ENCODE measurements around the gene HDAC6. TPM values are rescaled to one million over a fixed set of nuclear protein-coding genes. Genes with fewer than 3 reads are reported as not detected.

The HDAC6 gene
- total RNA-seq, 4 donors from 2014 or later: 67.3 to 129 (median 93.2) TPM

DNA sequence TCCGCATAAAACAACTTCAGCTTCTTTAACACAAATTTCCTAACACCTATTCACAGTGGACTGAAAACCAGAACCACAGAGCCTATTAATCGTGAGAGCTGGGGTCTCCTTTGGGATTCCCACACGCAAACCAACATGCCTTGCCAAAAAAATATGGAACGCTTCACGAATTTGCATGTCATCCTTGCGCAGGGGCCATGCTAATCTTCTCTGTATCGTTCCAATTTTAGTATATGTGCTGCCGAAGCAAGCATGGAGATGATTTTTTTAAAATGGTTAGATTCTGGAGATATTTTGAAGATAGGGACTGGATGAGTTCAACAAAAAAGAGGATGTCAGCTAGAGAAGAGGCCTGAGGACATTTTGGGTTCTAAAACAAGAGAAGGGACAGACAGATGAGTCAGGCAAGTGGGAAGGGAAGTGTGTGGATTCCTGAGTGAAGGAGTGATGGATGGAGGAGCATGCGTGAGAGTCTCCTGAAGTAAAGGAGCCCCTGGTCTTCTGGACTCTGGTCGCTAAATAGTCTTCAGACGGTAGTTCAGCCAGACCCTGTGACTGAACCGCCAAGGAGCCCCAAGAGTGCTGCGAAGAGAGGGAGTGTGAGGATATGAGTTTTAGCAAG is 24.9 kb upstream of the HDAC6 start:
- TF ChIP-seq, protein P1, sequence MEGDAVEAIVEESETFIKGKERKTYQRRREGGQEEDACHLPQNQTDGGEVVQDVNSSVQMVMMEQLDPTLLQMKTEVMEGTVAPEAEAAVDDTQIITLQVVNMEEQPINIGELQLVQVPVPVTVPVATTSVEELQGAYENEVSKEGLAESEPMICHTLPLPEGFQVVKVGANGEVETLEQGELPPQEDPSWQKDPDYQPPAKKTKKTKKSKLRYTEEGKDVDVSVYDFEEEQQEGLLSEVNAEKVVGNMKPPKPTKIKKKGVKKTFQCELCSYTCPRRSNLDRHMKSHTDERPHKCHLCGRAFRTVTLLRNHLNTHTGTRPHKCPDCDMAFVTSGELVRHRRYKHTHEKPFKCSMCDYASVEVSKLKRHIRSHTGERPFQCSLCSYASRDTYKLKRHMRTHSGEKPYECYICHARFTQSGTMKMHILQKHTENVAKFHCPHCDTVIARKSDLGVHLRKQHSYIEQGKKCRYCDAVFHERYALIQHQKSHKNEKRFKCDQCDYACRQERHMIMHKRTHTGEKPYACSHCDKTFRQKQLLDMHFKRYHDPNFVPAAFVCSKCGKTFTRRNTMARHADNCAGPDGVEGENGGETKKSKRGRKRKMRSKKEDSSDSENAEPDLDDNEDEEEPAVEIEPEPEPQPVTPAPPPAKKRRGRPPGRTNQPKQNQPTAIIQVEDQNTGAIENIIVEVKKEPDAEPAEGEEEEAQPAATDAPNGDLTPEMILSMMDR (IDR thresholded peaks at IDR 0.05): no peak
- TF ChIP-seq EP300 (IDR thresholded peaks at IDR 0.05): no peak
- no peak for TF ChIP-seq POLR2AphosphoS5 (IDR thresholded peaks at IDR 0.05)
- TF ChIP-seq POLR2A (IDR thresholded peaks at IDR 0.05): no peak
- Histone ChIP-seq H3K4me3 (no peak overlapping the region), H3K27ac (no peak overlapping the region), H3K36me3 (no peaks in the 10 kb centered on the region), H3K9me3 (no peaks in the 10 kb centered on the region), H3K4me1 (no peaks in the 10 kb centered on the region), H3K27me3 (no peaks in the 10 kb centered on the region)
- DNase-seq (ENCODE audit: low spot score in 2 of 2): no peak
- 76% methylated on average over 13 of the region's 13 CpGs for WGBS

DNA sequence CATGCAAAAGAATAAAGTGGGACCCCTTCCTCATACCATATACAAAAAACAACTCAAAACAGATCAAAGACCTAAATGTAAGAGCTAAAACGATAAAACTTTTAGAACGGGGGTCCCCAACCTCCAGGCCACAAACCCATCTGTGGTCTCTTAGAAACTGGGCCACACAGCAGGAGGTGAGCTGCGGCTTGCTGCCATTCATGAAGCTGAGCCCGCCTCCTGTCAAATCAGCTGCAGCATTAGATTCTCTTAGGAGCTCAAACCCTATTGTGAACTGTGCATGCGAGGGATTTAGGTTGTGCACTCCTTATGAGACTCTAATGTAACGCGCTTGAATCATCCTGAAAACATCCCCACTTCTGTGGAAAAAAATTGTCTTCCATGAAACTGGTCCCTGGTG is 22.5 kb upstream of the HDAC6 start:
- Histone ChIP-seq H3K27ac (no peak overlapping the region), H3K4me3 (no peak overlapping the region), H3K27me3 (no peaks in the 10 kb centered on the region), H3K36me3 (no peaks in the 10 kb centered on the region), H3K9me3 (no peaks in the 10 kb centered on the region), H3K4me1 (no peaks in the 10 kb centered on the region)
- TF ChIP-seq POLR2AphosphoS5 (IDR thresholded peaks at IDR 0.05): no peak
- TF ChIP-seq, protein P1 (IDR thresholded peaks at IDR 0.05): no peak
- no peak for TF ChIP-seq EP300 (IDR thresholded peaks at IDR 0.05)
- no peak for TF ChIP-seq POLR2A (IDR thresholded peaks at IDR 0.05)
- 84% methylated on average over 7 of the region's 7 CpGs for WGBS
- DNase-seq (ENCODE audit: low spot score in 2 of 2): no peak

GRCh38 chrX:48781705-48782104 is 20.2 kb upstream of the HDAC6 start:
- Histone ChIP-seq H3K9me3 (no peaks in the 10 kb centered on the region), H3K27me3 (no peaks in the 10 kb centered on the region), H3K4me3 (no peak overlapping the region), H3K27ac (no peak overlapping the region), H3K36me3 (no peaks in the 10 kb centered on the region), H3K4me1 (no peaks in the 10 kb centered on the region)
- TF ChIP-seq POLR2A (IDR thresholded peaks at IDR 0.05) (no peak), POLR2AphosphoS5 (IDR thresholded peaks at IDR 0.05) (no peak), EP300 (IDR thresholded peaks at IDR 0.05) (no peak)
- TF ChIP-seq, protein P1 (IDR thresholded peaks at IDR 0.05): no peak
- WGBS: 88% methylated on average over 6 of the region's 6 CpGs
- DNase-seq (ENCODE audit: low spot score in 2 of 2): no peak

- H3K36me3 ChIP-seq: no peaks in the 10 kb centered on the region
- H3K27me3 ChIP-seq: no peaks in the 10 kb centered on the region
- no peaks in the 10 kb centered on the region for H3K9me3 ChIP-seq
- H3K4me1 ChIP-seq: no peaks in the 10 kb centered on the region
- TF ChIP-seq POLR2AphosphoS5 (IDR thresholded peaks at IDR 0.05) (no peak), EP300 (IDR thresholded peaks at IDR 0.05) (no peak), POLR2A (IDR thresholded peaks at IDR 0.05) (no peak)
- TF ChIP-seq, protein P1 (IDR thresholded peaks at IDR 0.05): no peak
- WGBS: 63% methylated on average over 2 of the region's 2 CpGs
- no peak overlapping the region for H3K27ac ChIP-seq
- no peak overlapping the region for H3K4me3 ChIP-seq
- no peak for DNase-seq (ENCODE audit: low spot score in 2 of 2)
Measured at GRCh38 chrX:48782216-48782615, 19.7 kb upstream of the HDAC6 start.

DNA sequence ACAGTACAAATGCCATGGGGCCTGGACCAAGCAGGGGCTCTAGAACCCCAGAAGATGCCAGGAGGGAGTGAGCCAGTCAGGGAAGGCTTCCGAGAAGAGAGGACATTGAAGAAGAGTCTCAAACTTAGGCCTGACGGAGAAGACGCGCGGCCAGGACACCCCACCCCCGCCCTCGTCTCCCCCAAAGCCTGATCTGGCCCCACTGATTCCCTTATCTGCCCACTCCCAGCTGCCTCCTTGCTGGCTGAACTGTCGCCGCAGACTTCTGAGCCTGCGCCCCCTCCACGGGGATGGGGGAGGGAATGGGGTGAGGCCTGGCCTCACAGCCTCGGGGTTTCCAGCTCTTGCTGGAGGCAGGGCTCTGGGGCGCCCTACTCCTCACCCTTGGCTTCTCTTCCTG is 19.1 kb upstream of the HDAC6 start:
- TF ChIP-seq EP300 (IDR thresholded peaks at IDR 0.05): no peak
- no peak for TF ChIP-seq POLR2A (IDR thresholded peaks at IDR 0.05)
- TF ChIP-seq, protein P1 (IDR thresholded peaks at IDR 0.05): no peak
- TF ChIP-seq POLR2AphosphoS5 (IDR thresholded peaks at IDR 0.05): no peak
- Histone ChIP-seq H3K4me3 (no peak overlapping the region), H3K9me3 (no peaks in the 10 kb centered on the region), H3K36me3 (no peaks in the 10 kb centered on the region), H3K27ac (no peak overlapping the region), H3K27me3 (no peaks in the 10 kb centered on the region), H3K4me1 (no peaks in the 10 kb centered on the region)
- DNase-seq (ENCODE audit: low spot score in 2 of 2): no peak
- WGBS: 87% methylated on average over 11 of the region's 13 CpGs

Data from suprapubic skin (tissue), 4 donors.